ENCODE measurements around the gene PCAT7.

PCAT7 gene

DNA sequence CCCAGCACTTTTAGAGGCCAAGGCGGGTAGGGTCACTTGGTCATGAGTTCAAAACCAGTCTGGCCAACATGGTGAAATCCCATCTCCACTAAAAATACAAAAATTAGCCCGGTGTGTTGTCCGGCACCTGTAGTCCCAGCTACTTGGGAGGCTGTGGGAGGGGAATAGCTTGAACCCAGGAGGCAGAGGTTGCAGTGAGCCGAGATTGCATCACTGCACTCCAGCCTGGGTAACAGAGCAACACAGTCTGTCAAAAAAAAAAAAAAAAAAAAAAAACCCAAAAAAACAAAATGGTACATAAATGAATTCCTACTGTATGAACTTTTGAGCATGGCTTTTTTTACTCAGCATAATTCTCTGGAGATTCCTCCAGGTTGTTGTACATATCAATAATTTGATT, 37.6 kb upstream of the PCAT7 start:
- TF ChIP-seq FOXM1 (IDR thresholded peaks at IDR 0.05; ENCODE audit: borderline replicate concordance, low read depth), result no peak
- TF ChIP-seq, protein P1, sequence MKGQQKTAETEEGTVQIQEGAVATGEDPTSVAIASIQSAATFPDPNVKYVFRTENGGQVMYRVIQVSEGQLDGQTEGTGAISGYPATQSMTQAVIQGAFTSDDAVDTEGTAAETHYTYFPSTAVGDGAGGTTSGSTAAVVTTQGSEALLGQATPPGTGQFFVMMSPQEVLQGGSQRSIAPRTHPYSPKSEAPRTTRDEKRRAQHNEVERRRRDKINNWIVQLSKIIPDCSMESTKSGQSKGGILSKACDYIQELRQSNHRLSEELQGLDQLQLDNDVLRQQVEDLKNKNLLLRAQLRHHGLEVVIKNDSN (IDR thresholded peaks at IDR 0.05), result no peak
- no peak for TF ChIP-seq EP300 (IDR thresholded peaks at IDR 0.05; ENCODE audit: borderline replicate concordance)
- no peak for TF ChIP-seq NFIC (IDR thresholded peaks at IDR 0.05)
- no peak for TF ChIP-seq ZBTB7A (IDR thresholded peaks at IDR 0.05; ENCODE audit: low read depth)
- TF ChIP-seq REST (IDR thresholded peaks at IDR 0.05; ENCODE audit: low read depth), result no peak
- TF ChIP-seq EGR1 (IDR thresholded peaks at IDR 0.05), result no peak
- TF ChIP-seq TEAD4 (IDR thresholded peaks at IDR 0.05), result no peak
- TF ChIP-seq CREB1 (IDR thresholded peaks at IDR 0.05; ENCODE audit: low read depth), result no peak
- no peak for TF ChIP-seq CEBPB (IDR thresholded peaks at IDR 0.05)
- no peak for TF ChIP-seq TCF12 (IDR thresholded peaks at IDR 0.05; ENCODE audit: low read depth)
- no peak for TF ChIP-seq RAD21 (IDR thresholded peaks at IDR 0.05; ENCODE audit: low read depth)
- TF ChIP-seq YY1 (IDR thresholded peaks at IDR 0.05; ENCODE audit: low read depth), result no peak
- TF ChIP-seq MAX (IDR thresholded peaks at IDR 0.05), result no peak
- no peak for TF ChIP-seq TAF1 (IDR thresholded peaks at IDR 0.05; ENCODE audit: low read depth)

DNA sequence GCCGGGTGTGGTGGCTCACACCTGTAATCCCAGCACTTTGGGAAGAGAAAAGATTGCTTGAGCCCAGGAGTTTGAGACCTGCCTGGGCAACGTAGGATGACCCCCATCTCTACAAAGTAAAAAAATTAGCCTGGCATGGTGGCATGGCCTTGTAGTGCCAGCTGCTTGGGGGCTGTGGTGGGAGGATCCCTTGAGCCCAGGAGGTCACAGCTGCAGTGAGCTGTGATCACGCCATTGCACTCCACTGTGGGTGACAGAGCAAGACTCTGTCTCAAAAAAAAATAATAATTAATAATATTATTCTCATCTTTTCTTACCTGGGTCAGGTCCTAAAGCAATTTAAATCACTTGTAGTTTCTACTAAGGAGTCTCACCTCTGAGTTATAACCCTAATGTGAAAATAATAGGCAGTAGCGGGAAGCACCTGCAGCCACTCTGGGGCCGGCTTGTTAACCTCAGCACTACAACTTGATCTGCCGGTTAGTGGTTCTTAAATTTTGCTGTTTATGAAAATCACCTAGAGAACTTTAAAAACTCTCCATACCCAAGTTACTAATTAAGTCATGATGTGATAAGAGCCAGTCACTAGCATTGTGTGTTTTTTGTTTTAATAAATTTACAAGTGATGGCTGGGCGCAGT, 29.4 kb upstream of the PCAT7 start:
- TF ChIP-seq FOXM1 (IDR thresholded peaks at IDR 0.05; ENCODE audit: borderline replicate concordance, low read depth) (no peak), ZBTB7A (IDR thresholded peaks at IDR 0.05; ENCODE audit: low read depth) (no peak), EGR1 (IDR thresholded peaks at IDR 0.05) (no peak), NFIC (IDR thresholded peaks at IDR 0.05) (no peak), YY1 (IDR thresholded peaks at IDR 0.05; ENCODE audit: low read depth) (no peak), TCF12 (IDR thresholded peaks at IDR 0.05; ENCODE audit: low read depth) (no peak), EP300 (IDR thresholded peaks at IDR 0.05; ENCODE audit: borderline replicate concordance) (no peak), TEAD4 (IDR thresholded peaks at IDR 0.05) (no peak), CEBPB (IDR thresholded peaks at IDR 0.05) (no peak), TAF1 (IDR thresholded peaks at IDR 0.05; ENCODE audit: low read depth) (no peak), RAD21 (IDR thresholded peaks at IDR 0.05; ENCODE audit: low read depth) (no peak), REST (IDR thresholded peaks at IDR 0.05; ENCODE audit: low read depth) (no peak), MAX (IDR thresholded peaks at IDR 0.05) (no peak), CREB1 (IDR thresholded peaks at IDR 0.05; ENCODE audit: low read depth) (no peak)
- TF ChIP-seq, protein P1 (IDR thresholded peaks at IDR 0.05), result no peak

DNA sequence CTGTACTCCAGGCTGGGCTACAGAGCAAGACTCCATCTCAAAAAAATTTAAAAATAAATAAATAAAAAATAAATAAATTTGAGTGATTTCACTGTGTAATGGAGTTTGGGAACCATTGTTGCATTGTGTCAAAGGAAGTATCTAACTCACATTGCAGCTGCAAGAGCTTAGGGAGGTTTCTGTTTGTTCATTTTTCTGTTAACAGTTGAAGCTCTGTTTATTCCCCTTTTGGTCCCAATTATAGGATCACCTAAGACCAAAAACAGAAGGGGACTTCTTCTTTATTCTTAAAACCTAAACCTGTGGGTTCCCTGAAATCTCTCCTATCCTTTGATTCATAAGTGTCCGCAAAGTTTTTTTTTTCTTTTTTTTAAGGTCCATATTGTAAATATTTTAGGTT, 28.6 kb upstream of the PCAT7 start:
- no peak for TF ChIP-seq FOXM1 (IDR thresholded peaks at IDR 0.05; ENCODE audit: borderline replicate concordance, low read depth)
- no peak for TF ChIP-seq CEBPB (IDR thresholded peaks at IDR 0.05)
- no peak for TF ChIP-seq TAF1 (IDR thresholded peaks at IDR 0.05; ENCODE audit: low read depth)
- TF ChIP-seq REST (IDR thresholded peaks at IDR 0.05; ENCODE audit: low read depth), result no peak
- TF ChIP-seq ZBTB7A (IDR thresholded peaks at IDR 0.05; ENCODE audit: low read depth), result no peak
- TF ChIP-seq YY1 (IDR thresholded peaks at IDR 0.05; ENCODE audit: low read depth), result no peak
- TF ChIP-seq TEAD4 (IDR thresholded peaks at IDR 0.05), result no peak
- TF ChIP-seq TCF12 (IDR thresholded peaks at IDR 0.05; ENCODE audit: low read depth), result no peak
- no peak for TF ChIP-seq MAX (IDR thresholded peaks at IDR 0.05)
- TF ChIP-seq EP300 (IDR thresholded peaks at IDR 0.05; ENCODE audit: borderline replicate concordance), result no peak
- TF ChIP-seq, protein P1 (IDR thresholded peaks at IDR 0.05), result no peak
- TF ChIP-seq RAD21 (IDR thresholded peaks at IDR 0.05; ENCODE audit: low read depth), result no peak
- no peak for TF ChIP-seq EGR1 (IDR thresholded peaks at IDR 0.05)
- no peak for TF ChIP-seq NFIC (IDR thresholded peaks at IDR 0.05)
